ENCODE data around the gene CCDC175.

The CCDC175 gene

GRCh38 chr14:59481407-59481806 is 95.2 kb downstream of the CCDC175 start:
- DNase-seq, result no peak

- DNase-seq, result no peak
Measured at GRCh38 chr14:59480166-59480565, 96.4 kb downstream of the CCDC175 start.

- DNase-seq, result no peak
Measured at GRCh38 chr14:59478540-59478939, 98.1 kb downstream of the CCDC175 start.

DNA sequence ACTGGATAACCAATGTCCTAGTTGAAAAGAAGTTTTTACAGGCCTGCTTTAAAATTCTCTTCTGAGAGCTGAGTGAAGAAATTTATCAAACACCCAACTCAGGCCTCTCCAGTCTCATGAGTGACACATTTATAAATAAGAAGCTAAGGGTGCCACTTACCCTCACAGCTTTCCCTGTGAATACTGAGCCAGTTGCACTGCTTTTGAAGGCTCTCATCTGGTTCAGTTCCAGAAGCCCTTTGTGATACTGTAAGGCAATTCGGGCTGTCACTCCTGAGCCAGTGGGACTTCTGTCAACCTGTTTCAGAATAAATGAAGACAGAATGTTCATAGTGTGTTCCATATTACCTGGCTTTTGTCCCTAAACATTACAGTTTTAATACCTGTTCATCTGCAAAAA is 100.9 kb downstream of the CCDC175 start:
- no peak for DNase-seq

GRCh38 chr14:59474172-59474571 is 102.4 kb downstream of the CCDC175 start:
- peak; percentile 82 for DNase-seq

GRCh38 chr14:59465316-59466135 is 111.1 kb downstream of the CCDC175 start, which contains the start of gene GPR135:
TSS of gene GPR135 (minus strand) at chr14:59465380. CDS start at chr14:59465226, 154 bp downstream.
- no peak for DNase-seq

- DNase-seq, result peak; percentile 61
Measured at GRCh38 chr14:59464486-59465315, 111.9 kb downstream of the CCDC175 start.

- DNase-seq, result no peak
Measured at GRCh38 chr14:59463787-59464485, 112.7 kb downstream of the CCDC175 start.

DNA sequence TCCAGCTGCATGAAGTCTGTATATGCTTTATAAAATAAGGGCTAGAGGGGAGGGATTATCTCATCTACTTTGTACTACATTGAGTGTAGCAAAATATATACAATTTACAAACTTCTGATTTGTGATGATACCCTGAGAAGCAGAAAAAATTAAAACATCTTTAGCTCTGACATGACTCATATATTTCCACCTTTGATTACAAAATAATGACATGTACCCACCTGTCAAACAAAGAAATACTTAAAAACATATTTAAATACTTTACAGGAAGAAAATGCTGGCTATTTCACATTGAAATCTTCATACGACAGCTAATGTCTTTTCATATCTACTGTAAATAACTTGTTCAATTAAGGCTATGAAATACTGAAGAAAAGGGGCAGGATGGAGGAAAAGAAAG is 114.7 kb downstream of the CCDC175 start:
- no peak for DNase-seq

DNA sequence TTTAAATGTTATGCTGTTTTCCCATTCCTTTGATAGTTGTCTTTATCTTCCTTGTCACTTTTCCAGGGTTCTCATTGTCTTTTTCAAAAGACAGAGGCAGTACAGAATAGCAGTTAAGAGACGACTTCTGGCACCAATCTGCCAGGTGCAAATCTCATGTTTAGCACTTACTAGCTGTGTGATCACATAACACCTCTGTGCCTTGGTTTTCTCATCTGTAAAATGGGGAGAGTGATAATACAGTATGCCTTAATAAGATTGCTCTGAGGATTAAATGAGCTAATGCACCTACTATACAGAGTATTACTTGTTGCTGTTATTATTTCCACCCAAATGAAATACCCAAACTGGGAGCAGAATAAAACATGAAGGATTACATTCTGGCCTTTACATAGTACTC is 116.2 kb downstream of the CCDC175 start:
- no peak for DNase-seq

- DNase-seq, result no peak
Measured at GRCh38 chr14:59458486-59458885, 118.1 kb downstream of the CCDC175 start.

- DNase-seq, result peak; percentile 84
Measured at GRCh38 chr14:59455411-59455810, 121.2 kb downstream of the CCDC175 start.
